Measurements from ENCODE around the gene FSCN2.
"Not testable (repeated sequence)": the region's sequence is repeated elsewhere in the genome, so short reads cannot be mapped to it uniquely, and the experiment has no call there.

Gene FSCN2

DNA sequence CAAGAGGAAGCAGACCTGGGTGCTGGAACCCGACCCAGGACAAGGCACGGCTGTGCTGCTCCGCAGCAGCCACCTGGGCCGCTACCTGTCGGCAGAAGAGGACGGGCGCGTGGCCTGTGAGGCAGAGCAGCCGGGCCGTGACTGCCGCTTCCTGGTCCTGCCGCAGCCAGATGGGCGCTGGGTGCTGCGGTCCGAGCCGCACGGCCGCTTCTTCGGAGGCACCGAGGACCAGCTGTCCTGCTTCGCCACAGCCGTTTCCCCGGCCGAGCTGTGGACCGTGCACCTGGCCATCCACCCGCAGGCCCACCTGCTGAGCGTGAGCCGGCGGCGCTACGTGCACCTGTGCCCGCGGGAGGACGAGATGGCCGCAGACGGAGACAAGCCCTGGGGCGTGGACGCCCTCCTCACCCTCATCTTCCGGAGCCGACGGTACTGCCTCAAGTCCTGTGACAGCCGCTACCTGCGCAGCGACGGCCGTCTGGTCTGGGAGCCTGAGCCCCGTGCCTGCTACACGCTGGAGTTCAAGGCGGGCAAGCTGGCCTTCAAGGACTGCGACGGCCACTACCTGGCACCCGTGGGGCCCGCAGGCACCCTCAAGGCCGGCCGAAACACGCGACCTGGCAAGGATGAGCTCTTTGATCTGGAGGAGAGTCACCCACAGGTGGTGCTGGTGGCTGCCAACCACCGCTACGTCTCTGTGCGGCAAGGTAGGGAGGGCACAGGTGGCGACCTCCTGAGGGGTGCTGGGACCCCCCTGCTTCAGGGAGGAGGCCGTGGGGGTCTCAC, 667 bp downstream of the FSCN2 start:
- no peak for DNase-seq (ENCODE audit: low read depth)

DNA sequence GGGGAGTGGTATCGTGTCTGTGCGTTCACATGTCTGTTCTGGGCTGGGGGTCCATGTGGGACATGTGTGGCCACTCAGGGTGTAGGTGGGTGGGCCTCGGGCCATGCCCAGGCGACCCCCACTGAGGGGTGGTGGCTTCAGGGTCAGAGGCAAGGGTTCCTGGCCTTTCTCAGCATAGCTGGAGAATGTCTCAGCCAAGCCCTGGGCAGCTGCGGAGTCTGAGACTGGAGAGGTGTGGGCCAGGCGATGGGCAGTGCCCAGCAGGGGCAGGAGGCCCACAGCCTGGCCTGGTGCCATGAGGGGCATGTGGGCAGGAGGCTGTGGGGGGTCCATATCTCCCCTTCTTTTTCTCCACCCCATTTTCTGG, 1.2 kb downstream of the FSCN2 start:
- no peak for DNase-seq (ENCODE audit: low read depth)

DNA sequence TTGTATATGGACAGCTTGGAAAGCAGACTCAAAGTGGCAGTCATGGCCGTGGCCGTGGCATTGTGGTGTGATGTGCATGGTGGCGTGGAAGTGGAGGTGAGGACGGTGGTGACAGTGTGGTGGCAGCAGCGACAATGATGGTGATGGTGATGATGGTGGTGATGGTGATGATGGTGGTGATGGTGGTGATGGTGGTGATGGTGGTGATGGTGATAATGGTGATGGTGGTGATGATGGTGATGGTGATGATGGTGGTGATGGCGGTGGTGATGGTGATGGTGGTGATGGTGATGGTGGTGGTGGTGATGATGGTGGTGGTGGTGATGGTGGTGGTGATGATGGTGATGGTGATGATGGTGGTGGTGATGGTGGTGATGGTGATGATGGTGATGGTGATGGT, 2.8 kb downstream of the FSCN2 start:
- not testable (repeated sequence) for DNase-seq (ENCODE audit: low read depth)

DNA sequence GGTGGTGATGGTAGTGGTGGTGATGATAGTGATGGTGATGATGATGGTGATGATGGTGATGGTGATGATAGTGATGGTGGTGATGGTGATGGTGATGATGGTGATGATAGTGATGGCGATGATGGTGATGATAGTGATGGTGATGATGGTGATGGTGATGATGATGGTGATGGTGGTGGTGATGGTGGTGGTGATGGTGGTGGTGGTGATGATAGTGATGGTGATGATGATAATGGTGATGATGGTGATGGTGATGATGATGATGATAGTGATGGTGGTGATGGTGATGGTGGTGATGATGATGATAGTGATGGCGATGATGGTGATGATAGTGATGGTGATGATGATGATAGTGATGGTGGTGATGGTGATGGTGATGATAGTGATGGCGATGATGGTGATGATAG, 3.8 kb downstream of the FSCN2 start:
- DNase-seq (ENCODE audit: low read depth) = not testable (repeated sequence)

DNA sequence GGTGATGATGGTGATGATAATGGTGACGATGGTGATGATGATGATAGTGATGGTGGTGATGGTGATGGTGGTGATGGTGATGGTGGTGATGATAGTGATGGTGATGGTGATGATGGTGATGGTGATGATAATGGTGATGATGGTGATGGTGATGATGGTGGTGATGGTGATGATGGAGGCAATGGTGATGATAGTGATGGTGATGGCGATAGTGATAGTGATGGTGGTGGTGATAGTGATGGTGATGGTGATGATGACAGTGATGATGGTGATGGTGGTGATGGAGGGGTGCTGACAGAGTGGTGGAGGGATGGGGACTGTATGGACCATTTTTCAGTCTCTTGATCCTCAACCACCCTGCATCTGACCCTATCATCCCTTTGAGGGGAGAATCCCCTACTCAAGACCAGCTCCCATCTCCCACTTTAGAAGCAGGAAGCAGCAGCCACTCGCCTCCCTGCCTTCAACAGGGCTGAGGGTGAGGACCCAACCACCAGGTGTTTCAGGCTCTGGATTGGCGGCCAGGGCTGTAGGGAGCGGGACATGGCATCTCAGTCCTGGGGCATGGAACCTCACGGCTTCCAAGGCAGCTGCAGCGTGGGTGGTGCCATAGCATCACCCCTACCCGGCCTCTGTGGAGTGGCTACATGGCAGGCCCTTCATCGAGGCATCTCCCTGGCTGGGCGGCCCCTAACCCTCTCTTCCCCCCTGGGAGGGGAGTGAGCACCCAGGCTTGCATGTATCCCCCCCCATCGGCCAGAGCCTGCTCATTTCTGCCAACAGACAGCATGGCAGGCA, 4.5 kb downstream of the FSCN2 start:
- no peak for DNase-seq (ENCODE audit: low read depth)

DNA sequence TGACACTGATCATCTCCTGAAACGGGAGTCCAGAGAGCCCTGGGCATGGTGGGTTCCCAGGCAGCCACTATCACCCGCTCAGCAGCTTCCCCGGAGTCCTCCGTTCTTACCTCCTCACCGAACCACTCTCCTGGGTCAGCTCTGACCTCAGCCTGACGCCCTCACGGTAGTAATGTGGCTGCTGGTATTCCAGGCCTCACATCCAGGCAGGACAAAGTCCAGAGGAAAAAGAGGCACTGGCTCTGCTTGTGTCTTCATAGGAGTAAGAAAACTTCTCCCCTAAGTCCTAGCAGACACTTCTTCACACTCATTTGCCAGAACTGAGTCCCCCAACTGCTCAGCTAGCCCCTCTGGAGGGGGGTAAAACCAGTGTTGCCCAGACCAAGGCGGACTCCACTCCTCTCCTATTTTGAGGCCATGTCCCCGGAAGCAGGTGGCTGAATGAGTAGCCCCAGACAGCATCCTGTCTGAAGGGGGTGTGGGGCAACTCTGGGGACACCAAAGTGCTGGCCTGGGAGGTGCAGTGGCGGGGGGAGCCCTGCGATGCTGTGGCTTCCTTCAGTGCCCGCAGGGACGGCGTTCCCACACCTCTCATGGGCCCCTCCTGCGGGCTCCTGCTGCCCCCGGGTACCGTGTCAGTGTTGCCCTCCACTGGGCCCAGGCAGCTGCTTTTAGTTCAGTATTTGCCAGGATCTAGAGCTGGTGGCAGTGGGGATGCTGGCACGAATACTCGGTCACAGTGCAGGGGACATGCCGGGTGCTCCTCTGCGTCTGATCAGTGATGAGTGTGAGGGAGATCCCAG, 5.4 kb downstream of the FSCN2 start:
- DNase-seq (ENCODE audit: low read depth) = no peak

DNA sequence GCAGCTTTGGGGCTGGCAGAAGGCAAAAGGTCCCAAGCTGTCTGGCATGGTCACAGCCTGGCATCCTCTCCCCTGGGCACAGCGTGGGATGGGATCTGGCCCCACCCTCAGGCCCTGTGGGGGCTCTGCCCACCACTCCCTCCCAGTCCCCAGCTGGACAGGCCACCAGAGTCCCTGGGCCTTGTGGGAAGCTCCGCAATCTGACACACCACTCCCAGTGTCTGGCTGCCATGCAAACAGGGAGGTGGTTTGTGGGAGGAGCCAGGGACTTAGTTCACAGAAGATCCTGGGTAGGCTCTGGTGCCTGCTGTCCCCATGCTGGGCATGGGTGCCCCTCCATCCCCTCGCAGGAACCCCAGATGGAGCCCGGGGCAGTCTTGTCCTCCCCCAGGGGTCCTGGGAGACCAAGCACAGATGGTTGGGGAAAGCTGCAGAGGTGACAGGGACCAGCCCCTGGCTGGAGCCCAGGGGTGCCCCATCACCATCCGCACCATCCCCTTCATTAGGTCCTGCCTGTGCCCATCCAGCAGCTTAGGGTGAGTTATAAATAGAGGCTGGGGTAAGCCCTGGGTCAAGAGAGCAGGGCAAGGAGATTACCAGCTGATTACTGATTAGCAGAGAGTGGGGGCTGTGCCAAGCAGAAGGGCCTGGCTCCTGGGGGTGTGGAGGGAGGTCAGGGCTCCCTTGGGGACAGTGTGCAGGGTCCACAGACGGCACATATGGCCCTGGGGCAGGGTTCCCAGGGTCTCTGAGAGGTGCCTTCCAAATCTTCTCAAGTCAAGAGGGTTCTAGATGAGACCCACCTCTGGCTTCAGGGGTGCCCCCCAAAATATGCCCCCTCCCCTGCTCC, 6.2 kb downstream of the FSCN2 start:
- no peak for DNase-seq (ENCODE audit: low read depth)

DNA sequence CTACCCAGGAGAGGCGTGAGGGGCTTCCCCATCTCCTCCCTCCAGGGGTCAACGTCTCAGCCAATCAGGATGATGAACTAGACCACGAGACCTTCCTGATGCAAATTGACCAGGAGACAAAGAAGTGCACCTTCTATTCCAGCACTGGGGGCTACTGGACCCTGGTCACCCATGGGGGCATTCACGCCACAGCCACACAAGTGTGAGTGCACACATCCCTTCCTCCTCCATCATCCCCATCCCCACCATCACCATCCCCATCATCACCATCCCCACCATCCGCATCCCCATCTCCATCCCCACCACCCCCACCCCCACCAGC, 6.8 kb downstream of the FSCN2 start:
- DNase-seq (ENCODE audit: low read depth) = no peak

DNA sequence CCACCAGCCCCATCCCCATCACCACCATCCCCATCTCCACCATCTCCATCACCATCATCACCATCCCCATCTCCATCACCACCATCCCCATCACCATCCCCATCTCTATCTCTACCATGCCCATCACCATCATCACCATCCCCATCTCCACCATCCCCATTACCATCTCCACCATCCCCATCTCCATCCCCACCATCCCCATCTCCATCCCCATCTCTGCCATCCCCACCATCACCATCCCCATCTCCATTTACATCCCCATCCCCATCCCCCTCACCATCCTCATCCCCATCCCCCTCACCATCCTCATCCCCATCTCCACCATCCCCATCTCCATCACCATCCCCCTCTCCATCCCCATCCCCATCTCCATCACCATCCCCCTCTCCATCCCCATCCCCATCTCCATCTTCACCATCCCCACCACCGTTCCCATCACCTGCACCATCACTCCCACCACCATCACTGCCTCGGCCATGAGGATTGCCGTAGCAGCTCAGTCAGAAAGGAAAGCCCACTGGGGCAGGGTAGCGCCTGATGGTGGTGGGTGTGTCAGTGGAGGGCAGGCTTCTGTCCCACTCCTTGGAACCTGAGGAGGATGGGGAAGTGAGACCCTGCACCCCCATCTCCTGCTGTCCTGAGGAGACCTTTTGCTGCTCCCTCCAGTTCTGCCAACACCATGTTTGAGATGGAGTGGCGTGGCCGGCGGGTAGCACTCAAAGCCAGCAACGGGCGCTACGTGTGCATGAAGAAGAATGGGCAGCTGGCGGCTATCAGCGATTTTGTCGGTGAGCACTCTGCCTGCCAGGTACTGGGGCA, 7.5 kb downstream of the FSCN2 start:
- DNase-seq (ENCODE audit: low read depth) = no peak

DNA sequence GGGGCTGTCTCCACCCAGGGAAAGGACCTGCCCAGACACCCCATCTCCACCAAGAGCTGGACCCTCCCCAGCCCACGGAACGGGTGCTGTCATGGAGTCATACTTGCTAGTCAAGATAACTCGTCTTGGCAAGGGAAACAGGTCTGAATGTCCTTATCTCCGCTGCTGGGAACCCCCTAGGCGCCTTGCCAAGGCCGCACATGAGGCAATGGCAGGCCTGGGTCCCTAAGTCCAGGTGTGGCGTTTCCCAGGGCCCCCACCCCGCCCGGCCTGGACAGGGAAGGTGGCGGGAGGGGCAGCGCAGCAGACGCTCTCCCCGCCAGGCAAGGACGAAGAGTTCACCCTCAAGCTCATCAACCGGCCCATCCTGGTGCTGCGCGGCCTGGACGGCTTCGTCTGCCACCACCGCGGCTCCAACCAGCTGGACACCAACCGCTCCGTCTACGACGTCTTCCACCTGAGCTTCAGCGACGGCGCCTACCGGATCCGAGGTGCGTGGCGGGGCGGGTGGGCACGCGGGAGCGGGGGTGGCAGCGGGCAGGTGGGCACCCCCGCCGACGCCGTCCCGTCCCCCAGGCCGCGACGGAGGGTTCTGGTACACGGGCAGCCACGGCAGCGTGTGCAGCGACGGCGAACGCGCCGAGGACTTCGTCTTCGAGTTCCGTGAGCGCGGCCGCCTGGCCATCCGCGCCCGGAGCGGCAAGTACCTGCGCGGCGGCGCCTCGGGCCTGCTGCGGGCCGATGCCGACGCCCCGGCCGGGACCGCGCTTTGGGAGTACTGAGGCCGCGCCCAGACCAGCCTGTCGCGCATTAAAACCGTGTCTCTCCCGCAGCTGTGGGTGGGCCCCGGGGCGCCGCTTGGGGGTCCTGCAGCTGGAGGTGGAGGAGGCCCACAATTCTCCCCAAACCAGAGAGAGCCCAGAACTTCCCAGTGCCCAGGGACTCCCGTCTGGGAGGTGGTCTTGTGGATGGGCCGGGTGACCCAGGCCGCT, 8.4 kb downstream of the FSCN2 start:
- DNase-seq (ENCODE audit: low read depth) = no peak

DNA sequence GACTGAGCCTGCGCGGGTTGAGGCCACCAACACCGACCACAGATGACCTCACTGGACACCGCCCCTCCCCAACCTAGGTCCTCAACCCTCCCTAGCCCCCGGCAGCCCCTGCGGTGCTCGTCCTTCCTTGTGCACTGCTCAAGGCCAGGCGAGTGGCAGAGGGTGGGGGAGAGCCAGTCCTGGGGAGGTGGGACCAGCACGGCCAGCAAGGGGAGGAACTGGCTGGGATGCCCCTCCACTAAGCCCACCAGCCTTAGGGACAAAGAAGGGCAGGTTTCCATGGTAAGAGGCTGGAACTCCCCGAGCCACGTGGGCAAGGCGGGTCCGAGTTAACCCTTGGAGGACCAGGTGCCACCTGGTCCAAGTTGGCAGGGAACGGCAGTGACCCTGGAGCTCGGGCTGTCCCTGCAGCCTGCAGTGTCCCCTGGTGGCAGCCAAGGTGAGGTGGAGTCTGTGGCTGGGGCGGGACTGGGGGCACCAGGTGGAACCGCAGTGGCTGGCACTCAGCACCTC, 9.2 kb downstream of the FSCN2 start:
- no peak for DNase-seq (ENCODE audit: low read depth)

DNA sequence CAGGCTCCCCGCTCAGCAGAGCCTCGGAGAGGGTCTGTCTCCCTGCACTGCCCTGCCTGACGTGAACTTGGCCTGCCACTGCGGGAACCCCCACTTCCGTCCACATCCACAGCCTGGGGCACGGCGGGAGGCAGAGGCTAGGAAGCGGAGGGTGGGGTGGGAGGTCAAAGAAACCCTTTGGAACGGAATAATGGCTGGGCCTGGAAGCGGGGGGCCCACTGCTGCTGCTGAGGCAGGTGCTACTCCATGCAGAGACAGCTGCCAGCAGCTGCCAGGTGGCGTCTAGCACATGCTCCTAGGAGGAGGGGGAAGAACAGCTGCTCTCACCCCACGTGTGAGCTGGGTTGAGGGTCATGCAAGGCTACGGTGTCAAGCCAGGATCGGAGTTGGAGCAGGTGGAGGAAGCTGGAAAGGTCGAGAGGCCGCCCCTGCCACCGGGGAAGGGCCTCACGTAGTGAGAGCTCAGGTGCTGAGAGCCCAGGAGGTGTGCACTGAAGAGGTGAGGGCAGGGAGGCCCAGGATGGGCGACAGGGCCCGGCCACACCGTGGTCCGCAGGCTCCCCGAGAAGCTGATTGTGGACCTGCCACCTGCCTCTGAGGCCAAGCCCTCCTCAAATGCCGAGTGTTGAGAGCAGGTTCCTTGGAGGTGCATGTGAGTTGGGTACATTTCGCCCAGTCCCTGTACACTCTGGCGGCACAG, 9.8 kb downstream of the FSCN2 start:
- no peak for DNase-seq (ENCODE audit: low read depth)

DNA sequence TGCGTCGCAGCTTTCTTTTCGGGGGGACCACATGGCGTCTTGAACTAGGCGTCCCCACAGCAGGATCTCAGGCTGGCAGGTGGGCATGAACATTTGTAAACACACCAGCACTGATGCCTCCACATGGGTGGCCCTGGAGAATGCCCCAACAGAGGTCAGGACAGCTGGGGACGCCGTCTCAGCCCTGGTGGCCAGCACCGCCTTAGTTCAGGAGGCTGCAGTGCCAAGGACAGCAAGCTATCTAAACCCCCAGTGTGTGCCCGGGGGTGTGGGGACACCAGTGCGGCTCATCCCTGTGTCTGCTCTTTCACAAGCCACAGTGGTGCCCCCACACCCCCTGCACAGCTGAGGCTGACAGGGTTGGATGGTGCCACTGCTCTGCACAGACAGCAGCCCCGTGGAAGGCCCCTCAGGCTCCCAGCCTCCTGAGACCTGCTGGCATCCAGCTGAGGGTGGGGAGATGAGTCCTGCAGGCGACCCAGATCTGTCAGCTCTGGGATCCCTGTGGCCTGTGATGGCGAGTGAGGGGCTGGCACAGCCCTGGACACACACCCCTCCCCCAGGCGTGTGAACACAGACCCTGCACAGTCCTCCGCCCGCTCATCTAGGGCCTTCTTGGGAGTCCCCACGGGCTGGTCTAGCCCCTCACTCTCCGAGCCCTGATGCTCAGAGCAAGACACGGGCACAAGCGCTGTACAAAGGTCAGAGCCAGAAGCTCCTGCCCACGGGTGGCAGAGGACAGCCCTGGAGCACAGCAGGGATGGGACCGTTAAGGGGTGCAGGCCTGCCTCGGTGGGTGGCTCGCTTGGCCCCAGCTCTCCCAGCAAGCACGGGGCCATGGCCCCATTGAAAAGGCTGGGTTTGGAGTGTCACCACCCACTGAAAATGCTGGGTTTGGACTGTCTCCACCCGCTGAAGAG, 10.7 kb downstream of the FSCN2 start:
- DNase-seq (ENCODE audit: low read depth) = no peak

DNA sequence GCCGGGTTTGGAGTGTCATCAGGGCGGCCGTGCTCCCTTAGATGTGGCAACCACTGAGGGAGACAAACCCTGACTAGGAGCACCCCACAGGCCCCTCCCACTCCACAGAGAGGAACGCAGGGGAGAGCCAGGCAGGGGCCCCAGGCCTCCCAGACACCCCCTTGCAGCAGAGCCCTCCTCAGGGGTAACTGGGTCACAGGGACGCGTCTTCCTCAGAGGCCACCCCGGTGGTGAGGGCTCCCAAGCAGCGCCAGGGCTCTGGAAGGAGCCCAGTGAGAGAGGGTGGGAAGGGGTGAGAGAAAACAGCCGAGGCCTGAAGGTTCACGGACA, 11.4 kb downstream of the FSCN2 start:
- no peak for DNase-seq (ENCODE audit: low read depth)

DNA sequence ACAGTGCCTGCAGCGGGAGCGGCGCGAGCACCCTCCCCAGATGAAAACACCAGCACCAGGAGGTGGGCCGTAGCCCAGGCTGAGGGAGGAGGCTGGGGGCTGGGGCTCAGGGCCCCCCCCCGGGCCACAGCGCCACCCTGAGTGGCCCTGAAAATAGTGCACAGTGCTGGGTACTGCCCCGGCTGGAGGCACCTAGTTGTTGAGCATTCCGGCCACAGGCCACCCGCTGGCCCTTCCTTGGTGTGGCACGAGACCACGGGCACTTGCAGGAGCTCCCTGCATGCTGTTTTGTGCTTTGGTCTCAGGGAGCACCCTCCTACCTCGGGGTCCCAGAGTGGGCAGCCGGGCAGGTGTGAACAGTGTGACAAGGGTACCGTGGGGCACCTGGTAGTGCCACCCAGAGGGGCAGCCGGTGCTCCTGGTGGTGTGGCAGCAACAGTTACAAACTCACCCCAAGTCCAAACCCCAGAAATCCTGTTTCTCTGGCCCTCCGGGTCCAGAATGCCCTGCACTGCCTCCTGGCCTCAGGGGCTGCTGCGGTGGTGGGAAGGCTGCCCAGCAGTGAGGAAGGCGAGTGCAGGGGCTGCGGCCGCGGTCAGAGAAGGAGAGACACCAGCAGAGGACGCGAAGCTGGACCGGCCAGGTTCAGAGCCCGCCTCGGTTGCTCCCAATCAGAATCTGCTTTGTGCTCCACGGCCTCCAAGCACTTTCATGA, 11.9 kb downstream of the FSCN2 start:
- no peak for DNase-seq (ENCODE audit: low read depth)

DNA sequence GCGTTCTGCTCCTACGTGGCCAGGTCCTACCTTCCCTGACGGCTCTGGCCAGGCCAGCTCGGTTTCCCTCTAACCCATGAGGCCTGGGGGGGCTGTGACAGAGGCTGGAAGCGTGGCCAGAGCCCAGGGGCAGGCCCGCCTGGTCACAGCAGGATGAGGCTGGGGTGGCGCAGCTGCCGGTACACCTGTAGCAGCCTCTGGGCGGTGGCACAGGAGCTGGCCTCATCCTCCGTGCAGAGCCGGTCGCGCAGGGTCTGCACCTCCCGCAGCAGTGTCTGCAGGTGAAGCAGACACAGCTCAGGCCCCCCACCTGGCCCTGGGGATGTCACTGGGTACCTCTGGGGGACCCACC, 12.5 kb downstream of the FSCN2 start:
- DNase-seq (ENCODE audit: low read depth) = no peak

DNA sequence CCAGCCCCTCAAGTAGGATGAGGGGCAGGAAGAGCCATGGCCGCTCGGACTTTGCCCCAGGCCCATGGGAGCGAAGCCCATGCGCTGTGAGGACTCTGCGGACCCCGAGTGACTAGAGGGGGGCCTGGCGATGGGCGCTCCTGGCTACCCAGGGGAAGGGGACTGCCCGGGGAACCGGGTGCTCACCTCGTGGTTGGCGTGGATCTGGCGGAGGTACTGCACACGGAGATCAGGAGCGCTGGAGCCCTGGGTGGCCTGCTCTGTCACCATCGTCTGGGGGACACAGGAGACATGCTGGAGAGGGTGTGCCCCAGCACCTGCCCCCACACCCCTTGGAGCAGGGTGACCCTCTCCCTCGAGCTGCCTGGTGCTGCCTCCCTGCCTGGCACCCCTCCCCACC, 12.9 kb downstream of the FSCN2 start:
- no peak for DNase-seq (ENCODE audit: low read depth)

Measured in HS-27A (cell line).